ENCODE data around the gene CD47. TPM values are rescaled to one million over a fixed set of nuclear protein-coding genes. Genes with fewer than 3 reads are reported as not detected.

CD47 gene
- total and polyA plus RNA-seq, 10 of the 15 experiments (the other 5 are each of a cell fraction or from before 2014, with no cell fraction given) = 22.9 to 175 (median 81.1) TPM

DNA sequence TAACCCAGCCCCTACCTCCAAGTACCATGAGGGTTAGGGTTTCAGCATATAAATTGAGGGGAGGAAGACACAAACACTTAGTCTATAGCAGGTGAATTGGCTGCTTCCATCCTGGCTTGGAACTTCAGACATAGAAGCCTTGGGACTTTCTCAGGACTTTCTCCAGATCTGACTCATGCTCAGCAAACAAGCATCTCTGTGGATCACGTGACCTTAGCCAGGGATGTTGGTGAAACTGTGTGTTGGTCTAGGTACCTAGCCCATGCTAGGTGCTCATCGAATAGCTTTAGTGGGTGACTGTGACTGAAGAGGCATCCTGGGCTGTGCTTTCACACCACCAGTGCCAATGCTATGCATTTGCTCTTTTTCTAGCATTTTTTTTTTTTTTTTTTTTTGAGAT, 58.9 kb downstream of the CD47 start (continued):
- TF ChIP-seq, protein P1, sequence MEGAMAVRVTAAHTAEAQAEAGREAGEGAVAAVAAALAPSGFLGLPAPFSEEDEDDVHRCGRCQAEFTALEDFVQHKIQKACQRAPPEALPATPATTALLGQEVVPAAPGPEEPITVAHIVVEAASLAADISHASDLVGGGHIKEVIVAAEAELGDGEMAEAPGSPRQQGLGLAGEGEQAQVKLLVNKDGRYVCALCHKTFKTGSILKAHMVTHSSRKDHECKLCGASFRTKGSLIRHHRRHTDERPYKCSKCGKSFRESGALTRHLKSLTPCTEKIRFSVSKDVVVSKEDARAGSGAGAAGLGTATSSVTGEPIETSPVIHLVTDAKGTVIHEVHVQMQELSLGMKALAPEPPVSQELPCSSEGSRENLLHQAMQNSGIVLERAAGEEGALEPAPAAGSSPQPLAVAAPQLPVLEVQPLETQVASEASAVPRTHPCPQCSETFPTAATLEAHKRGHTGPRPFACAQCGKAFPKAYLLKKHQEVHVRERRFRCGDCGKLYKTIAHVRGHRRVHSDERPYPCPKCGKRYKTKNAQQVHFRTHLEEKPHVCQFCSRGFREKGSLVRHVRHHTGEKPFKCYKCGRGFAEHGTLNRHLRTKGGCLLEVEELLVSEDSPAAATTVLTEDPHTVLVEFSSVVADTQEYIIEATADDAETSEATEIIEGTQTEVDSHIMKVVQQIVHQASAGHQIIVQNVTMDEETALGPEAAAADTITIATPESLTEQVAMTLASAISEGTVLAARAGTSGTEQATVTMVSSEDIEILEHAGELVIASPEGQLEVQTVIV (IDR thresholded peaks at IDR 0.05; ENCODE audit: borderline replicate concordance, partially characterized antibody) = no peak
- TF ChIP-seq CHD2 (IDR thresholded peaks at IDR 0.05; ENCODE audit: borderline replicate concordance, low read depth, low read length) (no peak), MAX (IDR thresholded peaks at IDR 0.05; ENCODE audit: low read depth, low read length) (no peak)

DNA sequence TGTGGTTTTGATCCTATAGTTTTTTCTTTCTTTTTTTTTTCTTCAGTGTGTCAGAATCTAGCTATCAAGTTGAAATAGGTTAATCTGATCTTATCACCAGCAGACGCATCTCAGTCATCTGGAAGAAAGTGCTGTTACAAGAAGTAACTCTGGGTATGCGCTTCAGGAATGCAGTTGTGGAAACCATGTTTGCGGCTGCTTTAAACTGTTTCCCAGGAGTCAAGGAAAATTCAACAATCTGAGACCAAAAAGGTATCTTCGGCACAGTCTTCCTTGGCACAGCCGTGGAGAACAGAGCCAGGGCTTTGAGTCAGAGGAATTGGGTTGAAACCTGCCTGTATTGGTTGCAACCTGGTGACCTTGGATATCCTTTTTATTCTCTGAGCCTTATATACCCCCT, 59.9 kb downstream of the CD47 start:
- ATAC-seq (no peak), DNase-seq (ENCODE audit: low read depth, low spot score) (no peak), FAIRE-seq (no peak)
- no peak overlapping the region for H3K4me2 ChIP-seq (ENCODE audit: control insufficient read depth, insufficient read depth)
- H3K4me1 ChIP-seq (ENCODE audit: control insufficient read depth, insufficient read depth, low read length) = peaks cover 3% of the 10 kb centered on the region; the same call in 1 of the 2 replicates
- H3K27ac ChIP-seq (ENCODE audit: control insufficient read depth, insufficient read depth) = no peak overlapping the region
- ChIA-PET POLR2A (no interaction called here), RAD21 (ENCODE audit: unreplicated experiment) (no interaction called here), CTCF (no interaction called here), SMC1A (ENCODE audit: uncharacterized antibody, unreplicated experiment) (no interaction called here)
- intact Hi-C loops (cut with micrococcal nuclease; ENCODE audit: unreplicated experiment) = no loop called here
- H3K4me3 ChIP-seq = no peak overlapping the region
- no peaks in the 10 kb centered on the region for H4K20me1 ChIP-seq (ENCODE audit: control insufficient read depth, insufficient read depth)
- H3K79me2 ChIP-seq (ENCODE audit: control insufficient read depth, insufficient read depth, low read length) = no peaks in the 10 kb centered on the region
- no peaks in the 10 kb centered on the region; the same call in 2 of the 3 replicates for H3K9me3 ChIP-seq (replicated peaks; ENCODE audit: control insufficient read depth, insufficient read depth, low read length)
- no peak overlapping the region for H2AFZ ChIP-seq (ENCODE audit: control insufficient read depth, low read depth, low read length)
- no peaks in the 10 kb centered on the region for H3K27me3 ChIP-seq (replicated peaks in 1 of 2; ENCODE audit: control insufficient read depth in 2 of 2, insufficient read depth in 2 of 2, low read length in 1 of 2)
- BruUV-seq (replicated peaks) = no TSS peak
- in situ Hi-C loops (cut with MboI) = no loop called here
- H3K36me3 ChIP-seq (ENCODE audit: control insufficient read depth in 2 of 2, insufficient read depth in 2 of 2, low read length in 1 of 2) = no peaks in the 10 kb centered on the region; a peak in 2 of 4 replicates
- no peak for TF ChIP-seq SMC3 (IDR thresholded peaks at IDR 0.05; ENCODE audit: borderline replicate concordance, low read length)
- no peak for TF ChIP-seq NFYA (IDR thresholded peaks at IDR 0.05; ENCODE audit: borderline replicate concordance, low read depth, low read length)
- no peak for TF ChIP-seq HDAC6 (IDR thresholded peaks at IDR 0.05; ENCODE audit: unreplicated experiment)
- TF ChIP-seq RB1 (IDR thresholded peaks at IDR 0.05; ENCODE audit: borderline replicate concordance) = no peak
- TF ChIP-seq ZNF274 (IDR thresholded peaks at IDR 0.05; ENCODE audit: insufficient read depth, insufficient read length) = no peak
- TF ChIP-seq NR2C2 (IDR thresholded peaks at IDR 0.05; ENCODE audit: borderline replicate concordance, control insufficient read depth, insufficient read length, low read depth) = no peak
- no peak for TF ChIP-seq ESRRA (IDR thresholded peaks at IDR 0.05; ENCODE audit: low read length)
- no peak overlapping the region for H3K9ac ChIP-seq (ENCODE audit: control insufficient read depth, insufficient read depth, low read length)
- 98% methylated on average over 5 of the region's 5 CpGs for WGBS (ENCODE audit: insufficient coverage, insufficient replicate concordance, low lambda C conversion rate, missing lambda C conversion rate)
